ENCODE results near the gene SAP30L.

DNA sequence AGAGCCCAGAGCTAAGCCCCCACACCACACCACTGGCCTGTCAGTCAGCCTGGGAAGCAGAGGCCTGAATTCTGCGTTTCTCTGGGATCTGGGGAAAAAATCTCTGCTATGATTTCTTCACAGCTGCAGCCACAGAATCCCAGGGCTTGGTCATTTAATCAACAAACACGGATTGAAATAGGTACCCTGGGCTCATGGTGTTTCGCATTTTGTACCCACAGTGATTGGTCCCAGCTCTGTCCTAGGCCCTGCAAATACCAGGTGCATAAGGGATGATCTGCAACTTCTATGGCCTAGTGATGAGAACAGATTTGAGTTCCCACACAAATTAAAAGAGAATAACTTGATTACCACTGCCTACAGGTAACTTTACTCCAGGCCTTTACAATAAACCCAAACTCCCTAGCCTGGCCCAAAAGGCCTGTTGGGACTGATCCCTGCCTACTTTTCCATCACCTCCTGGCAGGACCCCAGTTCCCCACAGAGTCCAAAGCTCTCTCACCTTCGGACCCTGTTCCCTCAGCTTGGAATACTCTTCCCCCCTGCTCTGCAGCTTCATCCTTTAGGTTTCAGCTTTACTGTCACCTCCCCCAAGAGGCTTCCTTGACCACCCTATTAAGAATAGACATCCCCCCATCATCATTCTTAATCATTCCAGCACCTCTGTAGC is 14.7 kb upstream of the SAP30L start:
- TF ChIP-seq EZH2phosphoT487 (IDR thresholded peaks at IDR 0.05; ENCODE audit: insufficient read depth, low read depth) = no peak
- no peak for TF ChIP-seq EZH2 (IDR thresholded peaks at IDR 0.05; ENCODE audit: insufficient read depth, poor library complexity, severe bottlenecking)
